GM23248 (cell line): ENCODE measurements around the gene RAB36.

Experiments
- EZH2 ChIP-seq: fragments of 200-600 bp; sonication (generic); IDR thresholded peaks from 2 replicates; pipeline ENCODE4 v1.6.1; 2018; ENCODE audit warnings: antibody characterized with exemption, mild to moderate bottlenecking; ENCODE audit not compliant: insufficient read depth, poor library complexity, severe bottlenecking
- EZH2phosphoT487 ChIP-seq: fragments of 200-600 bp; sonication (generic); IDR thresholded peaks from 2 replicates; pipeline ENCODE4 v1.6.1; 2018; ENCODE audit warnings: antibody characterized with exemption, moderate library complexity, mild to moderate bottlenecking, low read depth; ENCODE audit not compliant: insufficient read depth

GRCh38 chr22:23112472-23113012 lies 32.7 kb upstream of the RAB36 start:
- TF ChIP-seq EZH2 (no peak), EZH2phosphoT487 (no peak)
